ENCODE results near the gene DENND5A. TPM values are rescaled to one million over a fixed set of nuclear protein-coding genes. Genes with fewer than 3 reads are reported as not detected.

The DENND5A gene
- total and polyA plus RNA-seq, 2 of the 8 experiments (the other 6 are each of a cell fraction or from before 2014, with no cell fraction given) = 65.7 to 139 TPM

DNA sequence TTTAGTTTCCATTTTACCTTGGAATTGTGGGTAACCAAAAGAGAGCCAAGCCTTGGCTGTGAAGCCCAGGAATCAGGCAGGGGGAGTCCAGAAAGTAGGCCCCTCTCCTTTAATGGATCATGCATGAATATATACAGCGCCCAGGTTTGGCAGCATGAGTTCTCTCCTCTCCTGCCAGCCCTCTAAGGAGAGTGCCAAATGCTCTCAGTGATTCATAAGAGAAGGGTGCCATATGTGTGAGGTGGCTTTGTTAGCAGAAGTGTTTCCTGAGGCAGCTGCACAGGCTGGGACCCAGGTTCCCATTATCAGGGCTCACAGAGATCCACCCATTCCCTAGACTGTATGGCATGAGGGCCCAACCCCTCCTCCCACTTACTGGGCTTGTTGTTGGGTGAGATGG, 121.4 kb downstream of the DENND5A start:
- no peak for FAIRE-seq
- Histone ChIP-seq H2BK15ac (ENCODE audit: low read length) (no peak overlapping the region), H3K4ac (replicated peaks; ENCODE audit: insufficient read length, low read depth, low read length) (no peak overlapping the region), H2BK120ac (replicated peaks; ENCODE audit: low read depth, low read length) (no peak overlapping the region), H2BK20ac (ENCODE audit: low read length) (no peak overlapping the region), H3K27ac (ENCODE audit: low read depth, low read length) (no peak overlapping the region), H3K9me3 (ENCODE audit: insufficient read depth in 2 of 2, low read depth in 1 of 2, low read length in 1 of 2) (no peaks in the 10 kb centered on the region), H3K56ac (replicated peaks; ENCODE audit: insufficient read length, low read depth, low read length) (no peak overlapping the region), H3K18ac (ENCODE audit: extremely low read depth, low read length) (no peak overlapping the region), H3K4me1 (replicated peaks in 1 of 4; ENCODE audit: control insufficient read depth in 3 of 4, insufficient read depth in 4 of 4, low read length in 3 of 4) (no peaks in the 10 kb centered on the region), H3K79me2 (ENCODE audit: control insufficient read depth in 1 of 2, insufficient read depth in 2 of 2, low read length in 2 of 2) (no peaks in the 10 kb centered on the region), H3K23me2 (ENCODE audit: low read depth, low read length) (no peaks in the 10 kb centered on the region), H2BK5ac (ENCODE audit: low read depth, low read length) (no peak overlapping the region), H3K9ac (replicated peaks in 1 of 4; ENCODE audit: extremely low read depth in 1 of 4, low read depth in 3 of 4, low read length in 3 of 4) (no peak overlapping the region), H2AFZ (ENCODE audit: low read length) (no peak overlapping the region), H3K23ac (ENCODE audit: insufficient read length) (no peak overlapping the region), H3K79me1 (ENCODE audit: low read depth, low read length) (no peaks in the 10 kb centered on the region), H4K5ac (ENCODE audit: insufficient read length, low read depth, low read length) (no peak overlapping the region), H3K36me3 (ENCODE audit: control insufficient read depth in 2 of 4, insufficient read depth in 4 of 4, low read length in 3 of 4) (peaks cover 9 to 65% (median 48%) of the 10 kb centered on the region in 4 experiments; a peak in 7 of 8 replicates), H3K4me3 (ENCODE audit: extremely low read depth in 1 of 4, insufficient read depth in 2 of 4, low read depth in 3 of 4, low read length in 4 of 4) (no peak overlapping the region), H4K8ac (ENCODE audit: extremely low read depth, insufficient read depth, low read length) (no peak overlapping the region), H2AK5ac (ENCODE audit: low read depth, low read length) (no peak overlapping the region), H3K14ac (ENCODE audit: insufficient read length) (no peak overlapping the region), H3K27me3 (replicated peaks in 1 of 4; ENCODE audit: control insufficient read depth in 3 of 4, extremely low read depth in 1 of 4, insufficient read depth in 3 of 4, low read length in 3 of 4) (no peaks in the 10 kb centered on the region), H3K4me2 (ENCODE audit: insufficient read depth in 1 of 2, low read depth in 2 of 2, low read length in 2 of 2) (no peak overlapping the region), H4K20me1 (replicated peaks in 1 of 2; ENCODE audit: control insufficient read depth in 1 of 2, insufficient read depth in 2 of 2, low read length in 2 of 2) (peaks cover 0 to 2% of the 10 kb centered on the region in 2 experiments), H2BK12ac (ENCODE audit: low read depth, low read length) (no peak overlapping the region), H4K91ac (replicated peaks; ENCODE audit: insufficient read length, low read length) (no peak overlapping the region)
- 100% methylated on average over 1 of the region's 1 CpG; no CpG with 5 or more reads in 1 of the 2 experiments for WGBS, 2 experiments (ENCODE audit: extremely low coverage in 1 of 2, insufficient coverage in 1 of 2, insufficient read length in 1 of 2, insufficient replicate concordance in 2 of 2, low coverage in 1 of 2, low lambda C conversion rate in 2 of 2, missing lambda C conversion rate in 1 of 2)
- ChIA-PET CTCF (ENCODE audit: partially characterized antibody) (interaction anchor here (0.9 to 7.4 kb wide), 5 partner anchors 11 to 67 kb away, joined by 4 to 68 read pairs (median 5); no protein-coding TSS in a partner anchor), POLR2A (ENCODE audit: partially characterized antibody) (interaction anchor here (0.5 kb wide), 1 partner anchor 19 kb away, joined by 3 read pairs; no protein-coding TSS in a partner anchor)
- no peak for DNase-seq (ENCODE audit: low read depth in 1 of 2, low spot score in 2 of 2)
- TF ChIP-seq TEAD4 (IDR thresholded peaks at IDR 0.05; ENCODE audit: low read depth, low read length) (no peak), ATF3 (IDR thresholded peaks at IDR 0.05; ENCODE audit: insufficient read depth, low read depth, low read length) (no peak), RBBP5 (IDR thresholded peaks at IDR 0.05; ENCODE audit: borderline replicate concordance, low read depth, low read length) (no peak), KDM1A (IDR thresholded peaks at IDR 0.05; ENCODE audit: borderline replicate concordance, low read length) (no peak), SP1 (IDR thresholded peaks at IDR 0.05; ENCODE audit: low read depth, low read length) (no peak), ASH2L (IDR thresholded peaks at IDR 0.05; ENCODE audit: low read length) (no peak), CTBP2 (IDR thresholded peaks at IDR 0.05; ENCODE audit: borderline replicate concordance, insufficient read depth, insufficient read length, low read length) (no peak), POLR2AphosphoS5 (IDR thresholded peaks at IDR 0.05; ENCODE audit: low read depth, low read length) (no peak), SRF (IDR thresholded peaks at IDR 0.05; ENCODE audit: low read depth, low read length) (no peak), CEBPB (IDR thresholded peaks at IDR 0.05; ENCODE audit: low read depth, low read length) (no peak), EP300 (IDR thresholded peaks at IDR 0.05; ENCODE audit: borderline replicate concordance in 1 of 2, low read depth in 2 of 2, low read length in 2 of 2) (no peak), HDAC2 (IDR thresholded peaks at IDR 0.05; ENCODE audit: borderline replicate concordance in 1 of 2, low read depth in 2 of 2, low read length in 2 of 2) (no peak), ZNF274 (IDR thresholded peaks at IDR 0.05; ENCODE audit: borderline replicate concordance, extremely low read depth, low read length) (no peak), SP2 (IDR thresholded peaks at IDR 0.05; ENCODE audit: low read length) (no peak)

Measured in H1 (cell line).